Measurements from ENCODE around the gene TMEM151B.

Gene TMEM151B

GRCh38 chr6:44253307-44254101 lies 16.7 kb upstream of the TMEM151B start:
- DNase-seq: no peak

GRCh38 chr6:44254191-44255104 lies 15.8 kb upstream of the TMEM151B start:
- no peak for DNase-seq

- no peak for DNase-seq
Measured at GRCh38 chr6:44255105-44255808, 15.0 kb upstream of the TMEM151B start.

GRCh38 chr6:44255871-44256774 lies 14.1 kb upstream of the TMEM151B start:
- no peak for DNase-seq

- DNase-seq: no peak
Measured at GRCh38 chr6:44256775-44257024, 13.6 kb upstream of the TMEM151B start.

GRCh38 chr6:44257025-44257752 lies 13.1 kb upstream of the TMEM151B start, which contains the start of gene SLC35B2:
Gene SLC35B2 (minus strand): TSS chr6:44257528. CDS start chr6:44257410, 118 bp downstream.
- peak; percentile 94 for DNase-seq

DNA sequence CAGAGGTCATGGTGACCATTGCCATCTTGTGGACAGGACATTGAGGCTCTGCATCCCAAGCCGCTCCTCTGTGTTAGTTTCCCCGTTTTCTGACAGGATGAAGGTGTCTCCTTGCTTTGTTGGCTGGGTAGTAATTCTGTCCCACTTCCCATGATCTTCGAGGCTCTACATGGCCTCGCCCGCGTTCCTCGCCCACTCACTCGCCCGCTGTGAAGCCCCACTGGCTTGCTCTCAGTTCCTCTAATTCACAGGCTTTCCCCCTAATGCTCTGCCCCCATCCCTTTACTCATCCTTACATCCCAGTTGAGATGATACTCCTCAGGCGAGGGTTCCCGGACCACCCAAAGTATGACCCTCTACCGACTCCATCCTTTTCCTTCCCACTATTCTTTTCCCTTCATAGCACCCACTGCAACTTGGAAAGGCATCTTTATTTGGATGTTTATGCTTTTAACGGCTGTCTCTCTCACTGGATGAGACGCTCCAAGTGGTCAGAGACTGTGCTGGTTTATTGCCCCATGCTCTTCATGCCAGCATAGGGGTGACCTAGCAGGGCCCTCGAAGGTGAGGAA lies 12.4 kb upstream of the TMEM151B start:
- no peak for DNase-seq

DNA sequence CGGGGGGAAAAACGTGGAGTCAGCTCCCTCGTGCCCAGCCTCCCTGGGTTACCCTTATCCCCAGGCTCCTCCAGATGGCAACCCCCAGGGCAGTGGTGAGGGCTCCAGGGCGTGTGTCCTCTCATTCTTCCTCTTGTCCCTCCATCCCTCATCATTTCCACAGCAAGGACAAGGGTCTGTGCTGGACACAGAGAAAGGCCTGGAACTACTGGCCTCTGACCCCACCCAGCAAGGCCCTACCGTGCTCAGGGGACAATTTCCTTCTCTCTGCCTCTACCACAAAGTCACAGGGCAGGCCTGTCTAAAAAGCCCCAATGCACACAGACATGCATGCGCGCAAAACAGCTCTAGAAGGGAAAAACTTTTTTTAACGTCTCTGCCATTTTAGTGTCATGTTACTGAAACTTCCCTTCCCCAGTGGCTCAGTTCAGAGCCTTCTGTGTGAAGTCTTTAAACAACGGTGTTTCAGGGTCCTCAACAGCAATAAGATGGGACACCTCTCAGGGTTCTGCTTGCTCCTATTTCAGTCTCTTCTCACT lies 11.9 kb upstream of the TMEM151B start:
- DNase-seq: no peak

GRCh38 chr6:44258921-44259320 lies 11.3 kb upstream of the TMEM151B start:
- no peak for DNase-seq

- DNase-seq: no peak
Measured at GRCh38 chr6:44260011-44260410, 10.2 kb upstream of the TMEM151B start.

- DNase-seq: no peak
Measured at GRCh38 chr6:44260451-44261297, 9.6 kb upstream of the TMEM151B start.

- DNase-seq: no peak
Measured at GRCh38 chr6:44261581-44261980, 8.7 kb upstream of the TMEM151B start.

GRCh38 chr6:44262467-44263353 lies 7.5 kb upstream of the TMEM151B start:
- DNase-seq: no peak

DNA sequence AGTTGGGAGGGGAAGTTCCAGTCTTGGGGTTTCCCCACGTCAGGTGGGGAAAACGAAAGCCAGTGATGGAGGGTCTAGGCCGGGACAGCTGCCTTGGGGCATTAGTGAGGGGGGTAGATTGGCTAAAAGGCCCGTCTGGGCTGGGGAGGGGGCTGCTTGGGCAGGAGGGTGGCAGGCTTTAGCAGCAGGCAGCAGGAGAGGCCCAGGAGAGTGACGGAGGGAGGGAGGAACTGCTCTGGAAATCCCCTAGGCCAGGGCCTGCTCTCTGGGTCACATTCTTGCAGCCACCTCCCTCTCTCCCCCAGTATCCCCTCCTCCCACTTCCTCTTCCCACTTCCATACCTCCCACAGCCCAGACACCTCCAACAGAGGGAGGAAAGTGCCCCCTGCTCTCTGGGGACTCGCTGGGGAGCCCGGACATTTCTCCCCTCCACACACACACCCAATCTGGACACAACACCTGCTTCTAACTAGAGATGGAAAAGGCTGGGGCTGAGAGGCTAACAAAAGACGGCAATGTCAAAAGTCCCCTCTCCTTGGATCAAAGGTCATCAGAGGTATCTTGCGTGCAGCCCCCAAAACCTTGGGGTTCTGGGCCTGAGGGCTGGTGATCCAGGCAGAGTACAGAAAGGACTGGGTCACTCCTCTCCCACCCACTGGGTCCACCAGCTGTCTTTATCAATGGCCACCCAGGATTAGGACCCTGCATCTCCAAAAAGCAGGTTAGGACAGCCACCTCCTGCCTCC lies 6.7 kb upstream of the TMEM151B start:
- no peak for DNase-seq

DNA sequence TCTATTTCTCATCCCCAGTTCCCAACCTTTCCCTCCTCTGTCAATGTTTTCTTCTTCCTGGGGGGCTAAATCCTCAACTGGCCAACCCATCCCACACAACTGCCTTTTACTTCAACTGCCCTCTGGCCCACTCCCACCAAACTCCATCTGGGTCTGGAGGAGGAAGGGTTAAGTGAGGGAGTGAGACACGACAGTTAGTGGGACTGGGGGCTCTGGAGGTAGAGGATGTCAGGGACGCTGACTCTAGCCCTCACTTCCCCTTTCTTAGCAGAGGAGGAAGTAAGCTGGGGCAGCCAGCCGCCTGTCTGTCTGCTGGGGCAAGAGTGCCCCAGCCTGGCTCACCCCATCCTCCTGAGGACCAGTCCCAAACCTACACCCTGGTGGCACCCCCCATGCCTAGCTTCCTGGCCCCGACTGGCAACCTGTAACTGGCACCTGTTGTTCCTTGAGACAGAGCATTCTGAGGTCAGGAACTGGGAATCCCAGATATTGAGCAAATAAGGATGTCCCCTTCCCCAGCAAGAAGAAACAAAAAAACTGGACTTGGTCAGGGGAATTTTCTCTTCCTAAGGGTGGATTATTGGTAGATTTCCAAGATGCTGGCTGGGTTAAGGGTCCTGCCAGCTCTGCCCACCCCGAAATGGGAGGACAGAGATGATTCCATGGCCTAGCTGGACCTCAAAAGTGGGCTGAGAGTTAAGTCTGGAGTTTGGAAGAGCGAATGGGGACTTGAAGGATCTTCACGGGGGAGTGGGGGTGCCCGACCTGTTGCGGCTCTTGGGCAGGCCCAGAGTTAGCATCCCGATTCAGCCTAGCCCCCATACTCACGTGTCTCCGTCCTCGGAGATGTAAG lies 5.9 kb upstream of the TMEM151B start:
- no peak for DNase-seq

- peak; percentile 88 for DNase-seq
Measured at GRCh38 chr6:44265007-44265721, 5.1 kb upstream of the TMEM151B start, which contains the start of gene NFKBIE. Gene NFKBIE (minus strand): TSS chr6:44265551. CDS start chr6:44265346, 205 bp downstream.
